OCI-LY3 (cell line): Measurements from ENCODE around the gene HCN2.

Experiments
- H2AFZ ChIP-seq: fragments of 200-600, 300-600 bp; shearing (Covaris generic); 2 replicates; pipeline ENCODE4 v1.6.0; 2014; ENCODE audit warnings: antibody characterized with exemption, low read depth, low read length
- H3K27ac ChIP-seq: fragments of 200-600, 300-600 bp; sonication (generic); 2 replicates; pipeline ENCODE4 v1.5.1; 2014; ENCODE audit warnings: mild to moderate bottlenecking, low read length, moderate library complexity, mixed read lengths
- H3K27me3 ChIP-seq: fragments of 200-600, 300-600 bp; sonication (generic); 2 replicates; pipeline ENCODE4 v1.6.1; 2014; ENCODE audit warnings: low read depth, low read length, mixed read lengths
- H3K36me3 ChIP-seq: fragments of 200-600, 300-600 bp; sonication (generic); replicated peaks from 2 replicates; pipeline ENCODE3; 2014; ENCODE audit warnings: low read depth, low read length, mixed read lengths
- H3K4me1 ChIP-seq: fragments of 300-600, 200-600 bp; sonication (generic); 2 replicates; pipeline ENCODE4 v1.6.1; 2014; ENCODE audit warnings: low read length, mixed read lengths
- H3K4me2 ChIP-seq: fragments of 200-600, 300-600 bp; sonication (generic); 2 replicates; pipeline ENCODE4 v1.6.1; 2014; ENCODE audit warnings: low read length, mixed read lengths
- H3K4me3 ChIP-seq: fragments of 300-600, 200-600 bp; sonication (generic); 2 replicates; pipeline ENCODE4 v1.5.1; 2014; ENCODE audit warnings: antibody characterized with exemption, mild to moderate bottlenecking, low read length, moderate library complexity
- H3K79me2 ChIP-seq: fragments of 300-600, 200-600 bp; shearing (Covaris generic); 2 replicates; pipeline ENCODE4 v1.6.1; 2014; ENCODE audit warnings: mild to moderate bottlenecking, low read length, mixed read lengths
- H3K9ac ChIP-seq: fragments of 300-600, 200-600 bp; shearing (Covaris generic); 2 replicates; pipeline ENCODE4 v1.6.0; 2014; ENCODE audit warnings: mild to moderate bottlenecking, low read length, moderate library complexity
- H3K9me3 ChIP-seq: fragments of 200-600, 300-600 bp; shearing (Covaris generic); 2 replicates; pipeline ENCODE4 v1.6.1; 2014; ENCODE audit warnings: low read length, mixed read lengths; ENCODE audit not compliant: insufficient read depth
- H4K20me1 ChIP-seq: fragments of 200-600, 300-600 bp; sonication (generic); 2 replicates; pipeline ENCODE4 v1.6.1; 2016; ENCODE audit warnings: low read length, mixed read lengths; ENCODE audit not compliant: insufficient read depth
- EZH2phosphoT487 ChIP-seq: fragments of 200-600 bp; shearing (Covaris generic); IDR thresholded peaks from 2 replicates; pipeline ENCODE4 v1.6.1; 2018; ENCODE audit warnings: antibody characterized with exemption, mixed run types, low read depth
- TF ChIP-seq, protein P1 (sequence below): fragments of 200-600, 300-600 bp; sonication (generic); IDR thresholded peaks from 2 replicates; pipeline ENCODE4 v1.5.1; 2014; ENCODE audit warnings: antibody characterized with exemption, low read length, low read depth

The HCN2 gene

GRCh38 chr19:662207-662961 is 72.7 kb downstream of the HCN2 start:
- peak overlapping the region; percentile 61 for H3K27ac ChIP-seq
- no peaks in the 10 kb centered on the region for H3K9me3 ChIP-seq
- peaks cover 61% of the 10 kb centered on the region for H3K79me2 ChIP-seq
- no peaks in the 10 kb centered on the region for H3K27me3 ChIP-seq
- H2AFZ ChIP-seq = no peak overlapping the region
- peaks cover 46% of the 10 kb centered on the region for H4K20me1 ChIP-seq
- peak overlapping the region; percentile 96 for H3K4me2 ChIP-seq
- H3K9ac ChIP-seq = peak overlapping the region; percentile 98
- TF ChIP-seq EZH2phosphoT487 = no peak
- TF ChIP-seq, protein P1, sequence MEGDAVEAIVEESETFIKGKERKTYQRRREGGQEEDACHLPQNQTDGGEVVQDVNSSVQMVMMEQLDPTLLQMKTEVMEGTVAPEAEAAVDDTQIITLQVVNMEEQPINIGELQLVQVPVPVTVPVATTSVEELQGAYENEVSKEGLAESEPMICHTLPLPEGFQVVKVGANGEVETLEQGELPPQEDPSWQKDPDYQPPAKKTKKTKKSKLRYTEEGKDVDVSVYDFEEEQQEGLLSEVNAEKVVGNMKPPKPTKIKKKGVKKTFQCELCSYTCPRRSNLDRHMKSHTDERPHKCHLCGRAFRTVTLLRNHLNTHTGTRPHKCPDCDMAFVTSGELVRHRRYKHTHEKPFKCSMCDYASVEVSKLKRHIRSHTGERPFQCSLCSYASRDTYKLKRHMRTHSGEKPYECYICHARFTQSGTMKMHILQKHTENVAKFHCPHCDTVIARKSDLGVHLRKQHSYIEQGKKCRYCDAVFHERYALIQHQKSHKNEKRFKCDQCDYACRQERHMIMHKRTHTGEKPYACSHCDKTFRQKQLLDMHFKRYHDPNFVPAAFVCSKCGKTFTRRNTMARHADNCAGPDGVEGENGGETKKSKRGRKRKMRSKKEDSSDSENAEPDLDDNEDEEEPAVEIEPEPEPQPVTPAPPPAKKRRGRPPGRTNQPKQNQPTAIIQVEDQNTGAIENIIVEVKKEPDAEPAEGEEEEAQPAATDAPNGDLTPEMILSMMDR = no peak
- H3K4me3 ChIP-seq = peak overlapping the region; percentile 92
- H3K4me1 ChIP-seq = peaks cover 30% of the 10 kb centered on the region
- peaks cover 12% of the 10 kb centered on the region for H3K36me3 ChIP-seq

DNA sequence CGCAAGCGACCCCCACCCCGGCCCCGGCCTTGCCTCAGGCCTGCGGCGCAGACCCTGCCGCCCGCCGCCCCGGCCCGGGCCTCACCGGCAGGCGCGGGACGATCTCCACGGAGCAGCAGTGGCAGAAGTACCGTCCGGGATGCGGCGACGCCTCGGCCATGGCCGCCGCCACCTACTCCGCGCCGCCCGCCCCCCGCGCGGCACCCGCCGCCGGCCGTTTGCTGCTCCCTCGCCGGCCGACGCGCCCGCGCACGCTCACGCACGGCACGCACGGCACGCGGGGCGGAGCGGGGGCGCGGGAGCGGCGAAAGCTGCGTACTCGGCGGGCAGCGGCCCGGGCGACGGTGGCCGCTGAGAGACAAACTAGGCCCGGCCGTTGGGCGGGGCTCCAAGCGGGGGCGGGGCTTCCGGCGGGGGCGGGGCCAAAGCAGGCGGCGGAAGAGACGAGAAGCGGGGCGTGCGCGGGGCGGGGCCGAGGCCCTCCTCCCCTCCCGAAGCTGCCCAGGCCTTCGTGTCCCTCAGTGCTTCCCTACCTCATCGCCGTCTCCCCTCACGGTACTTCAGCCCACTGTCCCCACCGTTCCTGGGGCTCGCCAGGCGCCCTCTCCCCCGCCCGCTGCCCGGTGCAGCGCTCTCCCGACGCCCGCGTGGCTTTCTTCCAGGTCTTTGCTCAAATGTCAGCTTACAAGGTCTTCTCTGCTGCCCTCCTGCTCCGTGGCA is 73.4 kb downstream of the HCN2 start, which contains the start of gene RNF126:
Gene RNF126 (minus strand): TSS at position 253 of the 720 bp plus-strand sequence. CDS start 93 bp downstream, at position 160.
- H4K20me1 ChIP-seq = peaks cover 38% of the 10 kb centered on the region
- no peak within 1 kb of the TSS for H2AFZ ChIP-seq
- TF ChIP-seq, protein P1 = no peak
- TF ChIP-seq EZH2phosphoT487 = no peak
- H3K36me3 ChIP-seq = peaks cover 6% of the 10 kb centered on the region
- peak within 1 kb of the TSS; percentile 98 for H3K9ac ChIP-seq
- peak within 1 kb of the TSS; percentile 96 for H3K4me2 ChIP-seq
- peaks cover 30% of the 10 kb centered on the region for H3K4me1 ChIP-seq
- H3K9me3 ChIP-seq = no peaks in the 10 kb centered on the region
- peak within 1 kb of the TSS; percentile 92 for H3K4me3 ChIP-seq
- no peaks in the 10 kb centered on the region for H3K27me3 ChIP-seq
- H3K79me2 ChIP-seq = peaks cover 53% of the 10 kb centered on the region
- H3K27ac ChIP-seq = peak within 1 kb of the TSS; percentile 61

DNA sequence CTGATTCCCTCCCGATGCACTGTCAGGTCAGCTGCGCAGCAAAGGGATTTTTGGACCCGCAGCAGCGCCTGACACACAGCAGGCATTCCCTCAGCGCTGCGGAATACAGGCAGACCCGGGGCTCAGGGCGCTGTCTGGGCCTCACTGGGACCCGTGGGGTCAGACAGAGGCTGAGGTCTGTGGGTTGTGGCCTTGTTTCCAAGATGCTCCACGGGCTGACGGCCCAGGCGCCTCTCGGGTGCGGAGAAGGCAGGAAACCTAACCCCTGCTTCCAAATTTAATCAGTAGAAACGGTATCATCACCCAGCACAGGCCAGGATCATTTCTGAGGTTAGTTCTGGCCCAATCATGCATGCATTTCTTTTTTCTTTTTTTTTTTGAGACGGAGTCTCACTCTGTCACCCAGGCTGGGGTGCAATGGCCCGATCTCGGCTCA is 74.0 kb downstream of the HCN2 start:
- Histone ChIP-seq H4K20me1 (peaks cover 33% of the 10 kb centered on the region), H2AFZ (no peak overlapping the region), H3K36me3 (peaks cover under 1% of the 10 kb centered on the region), H3K9me3 (no peaks in the 10 kb centered on the region), H3K79me2 (peaks cover 48% of the 10 kb centered on the region), H3K4me2 (peak overlapping the region; percentile 94), H3K27ac (peak overlapping the region; percentile 47), H3K4me3 (peak overlapping the region; percentile 86), H3K27me3 (no peaks in the 10 kb centered on the region), H3K9ac (peak overlapping the region; percentile 85), H3K4me1 (peaks cover 30% of the 10 kb centered on the region)
- TF ChIP-seq EZH2phosphoT487 = no peak
- TF ChIP-seq, protein P1 = no peak

- Histone ChIP-seq H3K9ac (peak overlapping the region; percentile 31; the same call in 1 of the 2 replicates), H3K9me3 (no peaks in the 10 kb centered on the region), H3K4me1 (peaks cover 23% of the 10 kb centered on the region), H2AFZ (peak overlapping the region; percentile 74; the same call in 1 of the 2 replicates), H3K27me3 (no peaks in the 10 kb centered on the region), H4K20me1 (peaks cover 20% of the 10 kb centered on the region), H3K4me3 (peak overlapping the region; percentile 62), H3K4me2 (peak overlapping the region; percentile 79), H3K36me3 (no peaks in the 10 kb centered on the region), H3K79me2 (peaks cover 35% of the 10 kb centered on the region), H3K27ac (no peak overlapping the region)
- no peak for TF ChIP-seq EZH2phosphoT487
- TF ChIP-seq, protein P1 = peak; percentile 96
Observed at GRCh38 chr19:664913-665443, 75.3 kb downstream of the HCN2 start.
